NCI-H1092 (cell line): ENCODE measurements around the gene ZBTB20.

ENCODE experiments used
- DNase-seq: peaks from one replicate; lab custom pipeline; 2025; lab: John Stamatoyannopoulos, UW

ZBTB20 gene

GRCh38 chr3:114624571-114625181, 522.4 kb downstream of the ZBTB20 start:
- DNase-seq, result no peak

GRCh38 chr3:114624047-114624445, 523.0 kb downstream of the ZBTB20 start:
- no peak for DNase-seq

- no peak for DNase-seq
These were observed 523.6 kb downstream of the ZBTB20 start for GRCh38 chr3:114623420-114624046.

- DNase-seq, result no peak
These were observed 525.1 kb downstream of the ZBTB20 start for GRCh38 chr3:114622001-114622400.

GRCh38 chr3:114619771-114620170, 527.3 kb downstream of the ZBTB20 start:
- no peak for DNase-seq

GRCh38 chr3:114615523-114616085, 531.5 kb downstream of the ZBTB20 start:
- DNase-seq, result peak; percentile 54

- no peak for DNase-seq
These were observed 537.0 kb downstream of the ZBTB20 start for GRCh38 chr3:114609973-114610630.

GRCh38 chr3:114608293-114608692, 538.8 kb downstream of the ZBTB20 start:
- DNase-seq, result no peak

- DNase-seq, result no peak
These were observed 540.8 kb downstream of the ZBTB20 start for GRCh38 chr3:114606336-114606735.

GRCh38 chr3:114600571-114600970, 546.5 kb downstream of the ZBTB20 start:
- no peak for DNase-seq

GRCh38 chr3:114597871-114598270, 549.2 kb downstream of the ZBTB20 start:
- DNase-seq, result no peak

- no peak for DNase-seq
These were observed 550.1 kb downstream of the ZBTB20 start for GRCh38 chr3:114597012-114597411.

- DNase-seq, result no peak
These were observed 550.9 kb downstream of the ZBTB20 start for GRCh38 chr3:114596147-114596546.

GRCh38 chr3:114595522-114596028, 551.5 kb downstream of the ZBTB20 start:
- DNase-seq, result no peak

GRCh38 chr3:114590309-114591047, 556.6 kb downstream of the ZBTB20 start:
- no peak for DNase-seq

GRCh38 chr3:114587986-114588385, 559.1 kb downstream of the ZBTB20 start:
- DNase-seq, result no peak

- no peak for DNase-seq
These were observed 561.0 kb downstream of the ZBTB20 start for GRCh38 chr3:114586119-114586518.

GRCh38 chr3:114585687-114586086, 561.4 kb downstream of the ZBTB20 start:
- no peak for DNase-seq

- DNase-seq, result no peak
These were observed 562.2 kb downstream of the ZBTB20 start for GRCh38 chr3:114584734-114585371.

- no peak for DNase-seq
These were observed 564.2 kb downstream of the ZBTB20 start for GRCh38 chr3:114582929-114583328.

GRCh38 chr3:114572364-114573062, 574.6 kb downstream of the ZBTB20 start:
- no peak for DNase-seq
